ENCODE measurements around the gene ESYT1. TPM values are rescaled to one million over a fixed set of nuclear protein-coding genes. Genes with fewer than 3 reads are reported as not detected.
A peak's percentile ranks its signal among the peaks of the same experiment; 100 is the strongest.

The ESYT1 gene
- total RNA-seq, 1 experiment from 2014 or later, result 107 TPM

DNA sequence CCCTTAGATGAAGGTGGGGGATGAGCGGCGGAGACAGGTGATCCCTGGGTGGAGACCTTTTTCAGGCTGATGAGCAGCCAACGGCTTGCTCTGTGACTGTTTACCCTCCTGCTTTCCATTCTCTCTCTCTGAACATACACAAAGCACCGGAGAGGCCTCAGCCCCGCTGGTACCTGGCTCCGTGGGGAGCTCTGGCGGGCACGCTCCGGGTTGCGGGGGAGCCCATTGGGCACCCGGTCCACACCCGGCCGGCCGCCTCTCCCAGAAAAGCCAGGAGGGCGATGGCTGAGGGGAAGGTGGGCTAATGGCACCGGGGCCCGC lies 60.7 kb downstream of the ESYT1 start:
- CTCF ChIA-PET, result interaction anchor here (0.6 to 2.3 kb wide), 14 partner anchors 13 to 371 kb away, joined by 3 to 17 read pairs (median 6); partner anchors contain the start of genes ANKRD52, ESYT1, ORMDL2 and RNF41
- Histone ChIP-seq H3K27me3 (replicated peaks; ENCODE audit: insufficient read depth, low read depth, low read length, poor library complexity) (no peaks in the 10 kb centered on the region), H3K4me3 (ENCODE audit: low read depth, low read length, poor library complexity, severe bottlenecking) (peak overlapping the region; percentile 83), H3K27ac (ENCODE audit: low read depth, low read length, poor library complexity, severe bottlenecking) (peak overlapping the region; percentile 82), H3K9me3 (ENCODE audit: low read depth, low read length, poor library complexity, severe bottlenecking) (no peaks in the 10 kb centered on the region), H3K36me3 (ENCODE audit: insufficient read depth, low read length, poor library complexity, severe bottlenecking) (peaks cover 32% of the 10 kb centered on the region), H3K4me1 (ENCODE audit: insufficient read depth, low read length, poor library complexity, severe bottlenecking) (peaks cover 13% of the 10 kb centered on the region)
- POLR2A ChIA-PET (ENCODE audit: low non-redundant PET), result interaction anchor here (1.0 kb wide), 1 partner anchor 26 kb away, joined by 6 read pairs; no protein-coding TSS in a partner anchor
- intact Hi-C loops (cut with micrococcal nuclease; ENCODE audit: unreplicated experiment), result loop anchor here (2.0 to 10.0 kb wide), 3 partner anchors 62 to 144 kb away; partner anchors contain the start of genes RPS26 and ZC3H10
- peak; percentile 32 for DNase-seq (ENCODE audit: low spot score)
- TF ChIP-seq EZH2 (IDR thresholded peaks at IDR 0.05; ENCODE audit: borderline replicate concordance, low read depth, low read length, poor library complexity, severe bottlenecking) (no peak), CTCF (conservative IDR thresholded peaks at IDR 0.05; ENCODE audit: low read depth, low read length) (no peak)
- no TSS peak for BruUV-seq (replicated peaks)

DNA sequence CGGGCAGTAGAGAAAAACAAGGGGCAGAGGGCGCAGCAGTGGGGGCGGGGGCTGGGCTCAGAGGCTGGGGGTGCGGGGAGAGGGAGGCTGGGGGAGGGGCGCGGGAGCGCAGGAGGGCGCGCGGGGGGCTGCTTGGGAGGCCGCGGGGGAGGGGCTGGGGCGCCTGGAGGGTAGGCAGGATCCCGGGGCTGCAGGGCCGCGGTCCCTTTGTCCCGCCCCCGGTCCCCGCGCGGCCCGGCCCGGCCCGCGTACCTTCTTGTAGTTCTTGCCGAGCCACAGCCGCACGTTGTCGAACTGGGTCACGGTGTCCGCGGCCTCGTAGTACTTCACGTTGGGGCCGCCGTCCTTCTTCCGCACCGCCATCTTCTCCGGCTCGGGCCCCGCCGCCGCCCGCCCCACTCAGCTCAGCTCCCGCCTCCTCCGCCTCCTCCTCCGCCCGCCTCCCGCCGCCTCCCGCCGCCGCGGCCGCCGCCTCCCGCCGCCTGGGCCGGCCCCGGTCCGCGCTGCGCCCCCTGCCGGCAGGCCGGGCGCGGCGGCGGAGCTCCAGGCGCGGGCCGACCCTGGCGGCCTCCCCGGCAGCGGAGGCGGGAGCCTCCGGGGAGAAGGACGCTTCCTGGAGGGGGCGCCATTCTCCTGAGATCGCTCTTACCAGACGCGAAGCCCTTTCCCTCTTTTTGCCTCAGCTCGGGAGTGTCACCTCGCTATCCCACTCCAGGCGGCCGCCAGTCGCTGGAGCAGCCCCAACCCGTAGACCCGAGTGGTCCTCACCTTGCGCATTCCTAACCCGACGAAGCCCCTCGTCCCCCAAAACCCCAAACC lies 61.2 kb downstream of the ESYT1 start, which contains the start of gene SMARCC2:
Gene SMARCC2, minus strand, starts transcription at position 385 of the 819 bp plus-strand sequence. Its CDS starts 22 bp downstream, at position 363.
- Histone ChIP-seq H3K9me3 (ENCODE audit: low read depth, low read length, poor library complexity, severe bottlenecking) (no peaks in the 10 kb centered on the region), H3K4me3 (ENCODE audit: low read depth, low read length, poor library complexity, severe bottlenecking) (peak within 1 kb of the TSS; percentile 83), H3K27me3 (replicated peaks; ENCODE audit: insufficient read depth, low read depth, low read length, poor library complexity) (no peaks in the 10 kb centered on the region), H3K27ac (ENCODE audit: low read depth, low read length, poor library complexity, severe bottlenecking) (peak within 1 kb of the TSS; percentile 82), H3K4me1 (ENCODE audit: insufficient read depth, low read length, poor library complexity, severe bottlenecking) (peaks cover 13% of the 10 kb centered on the region), H3K36me3 (ENCODE audit: insufficient read depth, low read length, poor library complexity, severe bottlenecking) (peaks cover 26% of the 10 kb centered on the region)
- BruUV-seq (replicated peaks), result no TSS peak
- POLR2A ChIA-PET (ENCODE audit: low non-redundant PET), result interaction anchor here (0.5 to 1.0 kb wide), 2 partner anchors 27 to 91 kb away, joined by 4 to 6 read pairs; no protein-coding TSS in a partner anchor
- intact Hi-C loops (cut with micrococcal nuclease; ENCODE audit: unreplicated experiment), result loop anchor here (2.0 to 10.0 kb wide), 3 partner anchors 63 to 145 kb away; partner anchors contain the start of genes RPS26 and ZC3H10
- TF ChIP-seq CTCF (conservative IDR thresholded peaks at IDR 0.05; ENCODE audit: low read depth, low read length) (peak; percentile 74), EZH2 (IDR thresholded peaks at IDR 0.05; ENCODE audit: borderline replicate concordance, low read depth, low read length, poor library complexity, severe bottlenecking) (no peak)
- DNase-seq (ENCODE audit: low spot score), result peak; percentile 95
- CTCF ChIA-PET, result interaction anchor here (0.6 to 2.3 kb wide), 23 partner anchors 10 to 1897 kb away, joined by 3 to 17 read pairs (median 4); partner anchors contain the start of genes ANKRD52, ESYT1, ORMDL2 and PA2G4

DNA sequence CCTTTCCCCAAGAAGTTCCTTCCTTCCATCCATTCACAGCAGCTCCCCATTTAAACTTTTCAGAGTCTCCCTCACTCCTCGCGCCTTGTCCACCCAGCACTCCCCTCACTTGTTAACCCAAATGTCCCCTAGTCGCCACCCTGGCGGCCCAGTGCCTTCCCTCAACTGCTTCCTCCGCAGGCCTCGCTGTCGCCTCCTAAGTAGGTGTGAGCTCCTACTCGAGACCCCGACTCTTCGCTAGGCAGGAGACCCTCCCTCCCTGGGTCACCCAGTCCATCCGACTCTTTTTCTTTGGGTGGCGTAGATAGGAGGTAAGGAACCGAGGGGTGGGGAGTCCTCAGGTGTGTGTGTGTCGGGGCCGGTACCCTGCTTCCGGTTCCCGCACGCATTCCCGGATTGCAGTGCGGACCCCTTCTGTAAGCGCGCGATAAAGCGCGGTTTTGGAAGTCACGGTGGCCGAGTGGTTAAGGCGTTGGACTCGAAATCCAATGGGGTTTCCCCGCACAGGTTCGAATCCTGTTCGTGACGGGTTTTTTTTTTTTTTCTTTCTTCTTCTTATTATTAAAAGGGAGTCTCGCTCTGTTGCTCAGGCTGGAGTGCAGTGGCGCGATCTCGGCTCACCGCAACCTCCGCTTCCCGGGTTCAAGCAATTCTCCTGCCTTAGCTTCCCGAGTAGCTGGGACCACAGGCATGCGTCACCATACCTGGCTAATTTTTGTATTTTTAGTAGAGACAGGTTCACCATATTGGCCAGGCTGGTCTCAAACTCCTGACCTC lies 62.0 kb downstream of the ESYT1 start:
- no peaks in the 10 kb centered on the region for H3K9me3 ChIP-seq (ENCODE audit: low read depth, low read length, poor library complexity, severe bottlenecking)
- DNase-seq (ENCODE audit: low spot score), result peak; percentile 95
- intact Hi-C loops (cut with micrococcal nuclease; ENCODE audit: unreplicated experiment), result loop anchor here (2.0 to 10.0 kb wide), 3 partner anchors 63 to 145 kb away; partner anchors contain the start of genes RPS26 and ZC3H10
- H3K27me3 ChIP-seq (replicated peaks; ENCODE audit: insufficient read depth, low read depth, low read length, poor library complexity), result no peaks in the 10 kb centered on the region
- ChIA-PET POLR2A (ENCODE audit: low non-redundant PET) (interaction anchor here (0.6 to 1.0 kb wide), 2 partner anchors 27 to 493 kb away, joined by 6 read pairs; no protein-coding TSS in a partner anchor), CTCF (interaction anchor here (0.6 to 2.3 kb wide), 18 partner anchors 9 to 1896 kb away, joined by 3 to 17 read pairs (median 6); partner anchors contain the start of genes ESYT1, PA2G4, RNF41 and STAT2)
- H3K4me1 ChIP-seq (ENCODE audit: insufficient read depth, low read length, poor library complexity, severe bottlenecking), result peaks cover 13% of the 10 kb centered on the region
- peak overlapping the region; percentile 83 for H3K4me3 ChIP-seq (ENCODE audit: low read depth, low read length, poor library complexity, severe bottlenecking)
- BruUV-seq (replicated peaks), result no TSS peak
- H3K27ac ChIP-seq (ENCODE audit: low read depth, low read length, poor library complexity, severe bottlenecking), result peak overlapping the region; percentile 81
- peaks cover 18% of the 10 kb centered on the region for H3K36me3 ChIP-seq (ENCODE audit: insufficient read depth, low read length, poor library complexity, severe bottlenecking)
- TF ChIP-seq EZH2 (IDR thresholded peaks at IDR 0.05; ENCODE audit: borderline replicate concordance, low read depth, low read length, poor library complexity, severe bottlenecking), result no peak
- no peak for TF ChIP-seq CTCF (conservative IDR thresholded peaks at IDR 0.05; ENCODE audit: low read depth, low read length)

All from A673 (cell line).